Ishikawa (cell line): ENCODE data around the gene KRTAP19-8.

Experiments
- CEBPB ChIP-seq: IDR thresholded peaks from 2 replicates; pipeline ENCODE4 v1.6.1; 2012
- CREB1 ChIP-seq: IDR thresholded peaks from 2 replicates; pipeline ENCODE4 v1.6.1; 2012; ENCODE audit warnings: low read depth
- EGR1 ChIP-seq: IDR thresholded peaks from 2 replicates; pipeline ENCODE4 v1.6.1; 2012
- EP300 ChIP-seq: IDR thresholded peaks from 2 replicates; pipeline ENCODE4 v1.6.1; 2012; ENCODE audit warnings: borderline replicate concordance
- FOXM1 ChIP-seq: IDR thresholded peaks from 2 replicates; pipeline ENCODE4 v1.6.1; 2012; ENCODE audit warnings: low read depth, borderline replicate concordance
- NFIC ChIP-seq: IDR thresholded peaks from 2 replicates; pipeline ENCODE4 v1.6.1; 2012
- RAD21 ChIP-seq: IDR thresholded peaks from 2 replicates; pipeline ENCODE4 v1.6.1; 2012; ENCODE audit warnings: low read depth
- TAF1 ChIP-seq: IDR thresholded peaks from 2 replicates; pipeline ENCODE4 v1.6.1; 2012; ENCODE audit warnings: low read depth, mild to moderate bottlenecking
- TCF12 ChIP-seq: IDR thresholded peaks from 2 replicates; pipeline ENCODE4 v1.6.1; 2012; ENCODE audit warnings: low read depth
- TEAD4 ChIP-seq: IDR thresholded peaks from 2 replicates; pipeline ENCODE4 v1.6.1; 2012
- YY1 ChIP-seq: IDR thresholded peaks from 2 replicates; pipeline ENCODE4 v1.6.1; 2012; ENCODE audit warnings: low read depth
- ZBTB7A ChIP-seq: IDR thresholded peaks from 2 replicates; pipeline ENCODE4 v1.6.1; 2012; ENCODE audit warnings: low read depth
- TF ChIP-seq, protein P1 (sequence below): IDR thresholded peaks from 2 replicates; pipeline ENCODE4 v1.6.1; 2012; ENCODE audit warnings: low read depth, mild to moderate bottlenecking
- TF ChIP-seq, protein P2 (sequence below): IDR thresholded peaks from 2 replicates; pipeline ENCODE4 v1.6.1; 2012
- TF ChIP-seq, protein P3 (sequence below): IDR thresholded peaks from 2 replicates; pipeline ENCODE4 v1.6.1; 2012

KRTAP19-8 gene

DNA sequence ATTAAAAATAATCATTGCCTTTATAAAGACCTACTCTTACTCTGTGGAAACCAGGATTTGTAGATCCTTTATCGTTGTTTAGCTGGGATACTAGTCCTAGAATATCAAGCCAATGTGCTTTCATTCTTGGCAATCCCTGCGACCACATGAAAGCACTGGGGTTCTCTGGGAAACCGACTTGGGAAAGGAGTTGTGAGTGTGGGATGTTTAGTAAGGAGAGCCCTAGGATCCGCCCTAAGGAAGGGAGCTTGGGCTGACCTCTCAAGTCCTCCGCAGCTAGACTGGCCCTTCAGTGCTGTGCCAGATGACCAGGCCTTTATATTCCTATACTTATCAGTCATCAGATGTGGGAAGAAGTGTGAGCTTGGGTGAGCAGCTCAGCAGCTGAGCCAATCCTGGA lies 5.2 kb upstream of the KRTAP19-8 start:
- TF ChIP-seq, protein P1, sequence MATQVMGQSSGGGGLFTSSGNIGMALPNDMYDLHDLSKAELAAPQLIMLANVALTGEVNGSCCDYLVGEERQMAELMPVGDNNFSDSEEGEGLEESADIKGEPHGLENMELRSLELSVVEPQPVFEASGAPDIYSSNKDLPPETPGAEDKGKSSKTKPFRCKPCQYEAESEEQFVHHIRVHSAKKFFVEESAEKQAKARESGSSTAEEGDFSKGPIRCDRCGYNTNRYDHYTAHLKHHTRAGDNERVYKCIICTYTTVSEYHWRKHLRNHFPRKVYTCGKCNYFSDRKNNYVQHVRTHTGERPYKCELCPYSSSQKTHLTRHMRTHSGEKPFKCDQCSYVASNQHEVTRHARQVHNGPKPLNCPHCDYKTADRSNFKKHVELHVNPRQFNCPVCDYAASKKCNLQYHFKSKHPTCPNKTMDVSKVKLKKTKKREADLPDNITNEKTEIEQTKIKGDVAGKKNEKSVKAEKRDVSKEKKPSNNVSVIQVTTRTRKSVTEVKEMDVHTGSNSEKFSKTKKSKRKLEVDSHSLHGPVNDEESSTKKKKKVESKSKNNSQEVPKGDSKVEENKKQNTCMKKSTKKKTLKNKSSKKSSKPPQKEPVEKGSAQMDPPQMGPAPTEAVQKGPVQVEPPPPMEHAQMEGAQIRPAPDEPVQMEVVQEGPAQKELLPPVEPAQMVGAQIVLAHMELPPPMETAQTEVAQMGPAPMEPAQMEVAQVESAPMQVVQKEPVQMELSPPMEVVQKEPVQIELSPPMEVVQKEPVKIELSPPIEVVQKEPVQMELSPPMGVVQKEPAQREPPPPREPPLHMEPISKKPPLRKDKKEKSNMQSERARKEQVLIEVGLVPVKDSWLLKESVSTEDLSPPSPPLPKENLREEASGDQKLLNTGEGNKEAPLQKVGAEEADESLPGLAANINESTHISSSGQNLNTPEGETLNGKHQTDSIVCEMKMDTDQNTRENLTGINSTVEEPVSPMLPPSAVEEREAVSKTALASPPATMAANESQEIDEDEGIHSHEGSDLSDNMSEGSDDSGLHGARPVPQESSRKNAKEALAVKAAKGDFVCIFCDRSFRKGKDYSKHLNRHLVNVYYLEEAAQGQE = no peak
- TF ChIP-seq EP300 (no peak), TCF12 (no peak), FOXM1 (no peak), YY1 (no peak), EGR1 (no peak), CEBPB (no peak), ZBTB7A (no peak), TEAD4 (no peak), CREB1 (no peak), NFIC (no peak), TAF1 (no peak)

GRCh38 chr21:31042080-31042464 lies 3.8 kb upstream of the KRTAP19-8 start:
- no peak for TF ChIP-seq CREB1
- TF ChIP-seq TAF1 = no peak
- no peak for TF ChIP-seq RAD21
- TF ChIP-seq CEBPB = no peak
- no peak for TF ChIP-seq NFIC
- no peak for TF ChIP-seq TEAD4
- TF ChIP-seq, protein P2, sequence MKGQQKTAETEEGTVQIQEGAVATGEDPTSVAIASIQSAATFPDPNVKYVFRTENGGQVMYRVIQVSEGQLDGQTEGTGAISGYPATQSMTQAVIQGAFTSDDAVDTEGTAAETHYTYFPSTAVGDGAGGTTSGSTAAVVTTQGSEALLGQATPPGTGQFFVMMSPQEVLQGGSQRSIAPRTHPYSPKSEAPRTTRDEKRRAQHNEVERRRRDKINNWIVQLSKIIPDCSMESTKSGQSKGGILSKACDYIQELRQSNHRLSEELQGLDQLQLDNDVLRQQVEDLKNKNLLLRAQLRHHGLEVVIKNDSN = no peak
- no peak for TF ChIP-seq ZBTB7A
- no peak for TF ChIP-seq EP300
- no peak for TF ChIP-seq YY1
- TF ChIP-seq TCF12 = no peak
- TF ChIP-seq, protein P3, sequence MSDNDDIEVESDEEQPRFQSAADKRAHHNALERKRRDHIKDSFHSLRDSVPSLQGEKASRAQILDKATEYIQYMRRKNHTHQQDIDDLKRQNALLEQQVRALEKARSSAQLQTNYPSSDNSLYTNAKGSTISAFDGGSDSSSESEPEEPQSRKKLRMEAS = no peak
- no peak for TF ChIP-seq EGR1
- no peak for TF ChIP-seq FOXM1
- TF ChIP-seq, protein P1 = no peak

GRCh38 chr21:31041295-31042079 lies 3.2 kb upstream of the KRTAP19-8 start:
- no peak for TF ChIP-seq TCF12

GRCh38 chr21:31034378-31034777 lies 3.9 kb downstream of the KRTAP19-8 start:
- TF ChIP-seq CREB1 = no peak
- TF ChIP-seq FOXM1 = no peak
- no peak for TF ChIP-seq TAF1
- no peak for TF ChIP-seq TCF12
- TF ChIP-seq, protein P2 = no peak
- TF ChIP-seq RAD21 = no peak
- no peak for TF ChIP-seq EP300
- no peak for TF ChIP-seq EGR1
- TF ChIP-seq TEAD4 = no peak
- TF ChIP-seq CEBPB = no peak
- TF ChIP-seq YY1 = no peak

DNA sequence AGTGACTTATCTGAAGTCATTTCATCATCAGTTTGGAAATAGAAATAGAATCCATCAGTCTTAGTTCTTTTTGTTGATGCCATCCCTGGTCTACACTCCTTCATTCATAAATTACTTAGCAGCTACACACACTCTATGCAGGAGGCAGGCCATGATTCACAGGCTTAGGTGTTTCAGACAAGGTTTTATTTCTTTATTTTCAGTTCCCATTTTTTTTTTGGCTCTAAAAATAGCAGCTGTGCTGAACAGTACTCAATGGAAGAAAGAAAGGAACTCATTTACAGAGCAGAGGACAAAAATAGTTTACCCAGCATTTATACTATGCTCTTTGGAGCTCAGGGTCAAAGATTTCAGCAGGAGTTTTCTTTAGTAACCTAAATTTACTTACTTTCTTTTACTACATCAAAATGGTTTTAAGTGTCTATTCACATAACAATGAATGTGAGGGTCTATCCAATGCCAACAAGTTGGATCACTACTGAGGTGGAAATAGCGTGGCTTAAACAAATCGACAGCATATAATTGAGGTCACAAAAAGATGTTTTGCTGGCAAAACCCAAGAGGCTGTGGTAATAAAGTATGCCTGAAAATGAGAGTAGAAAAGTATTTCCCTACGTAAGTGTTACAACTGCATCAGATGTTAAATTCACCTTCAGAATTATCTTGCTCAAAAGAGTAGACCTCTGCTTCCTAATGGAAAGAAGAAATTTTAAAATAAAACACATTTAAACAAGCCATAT lies 7.7 kb downstream of the KRTAP19-8 start:
- TF ChIP-seq, protein P2 = no peak
- TF ChIP-seq CREB1 (no peak), YY1 (no peak), EGR1 (no peak), TCF12 (no peak), EP300 (no peak), TEAD4 (no peak), RAD21 (no peak), TAF1 (no peak), ZBTB7A (no peak), NFIC (no peak), FOXM1 (no peak), CEBPB (no peak)
- TF ChIP-seq, protein P1 = no peak
- TF ChIP-seq, protein P3 = no peak
